ENCODE data around the gene MSANTD1. TPM values are rescaled to one million over a fixed set of nuclear protein-coding genes. Genes with fewer than 3 reads are reported as not detected.
A peak's percentile ranks its signal among the peaks of the same experiment; 100 is the strongest.

MSANTD1 gene
- total RNA-seq = under 1 TPM; 0.41 to 0.42 TPM
- long read RNA-seq = 0 reads

DNA sequence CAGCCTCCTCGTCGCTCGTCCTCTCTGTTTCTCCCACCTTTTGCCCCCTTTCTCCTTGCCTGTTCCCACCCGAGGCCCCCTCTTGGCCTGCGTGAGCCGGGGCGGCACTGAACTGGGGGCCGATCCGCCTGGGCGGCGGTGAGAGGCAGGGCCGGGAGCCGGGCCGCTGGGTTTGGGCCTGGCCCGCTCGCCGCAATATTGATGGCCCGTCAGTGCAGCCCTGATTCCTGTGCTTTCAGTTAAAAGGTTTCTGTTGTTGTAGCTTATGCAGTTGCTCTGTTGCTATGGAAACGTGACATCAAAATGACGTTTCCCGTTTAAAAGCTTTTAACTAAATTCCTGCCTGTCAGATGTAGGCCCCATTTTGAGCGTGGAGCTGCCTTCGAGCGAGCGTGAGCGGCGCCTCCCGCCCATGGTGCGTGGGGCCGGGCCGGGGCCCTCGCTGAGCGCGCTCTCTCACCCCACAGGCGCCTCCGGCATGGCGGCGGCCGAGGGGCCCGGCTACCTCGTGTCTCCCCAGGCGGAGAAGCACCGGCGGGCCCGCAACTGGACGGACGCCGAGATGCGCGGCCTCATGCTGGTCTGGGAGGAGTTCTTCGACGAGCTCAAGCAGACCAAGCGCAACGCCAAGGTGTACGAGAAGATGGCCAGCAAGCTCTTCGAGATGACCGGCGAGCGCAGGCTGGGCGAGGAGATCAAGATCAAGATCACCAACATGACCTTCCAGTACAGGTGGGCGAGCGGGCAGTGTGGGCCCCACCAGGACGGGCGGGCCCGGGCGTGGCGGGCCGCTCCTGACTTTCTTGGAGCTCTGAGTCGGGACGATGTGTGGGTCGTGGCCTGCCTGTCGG lies at the start of gene MSANTD1:
TSS of gene MSANTD1 (plus strand) at position 349 of the 851 bp plus-strand sequence. CDS start at position 413, 64 bp downstream.
- intact Hi-C loops (cut with DNase I) = no loop called here
- DNase-seq = no peak
- ATAC-seq = no peak

DNA sequence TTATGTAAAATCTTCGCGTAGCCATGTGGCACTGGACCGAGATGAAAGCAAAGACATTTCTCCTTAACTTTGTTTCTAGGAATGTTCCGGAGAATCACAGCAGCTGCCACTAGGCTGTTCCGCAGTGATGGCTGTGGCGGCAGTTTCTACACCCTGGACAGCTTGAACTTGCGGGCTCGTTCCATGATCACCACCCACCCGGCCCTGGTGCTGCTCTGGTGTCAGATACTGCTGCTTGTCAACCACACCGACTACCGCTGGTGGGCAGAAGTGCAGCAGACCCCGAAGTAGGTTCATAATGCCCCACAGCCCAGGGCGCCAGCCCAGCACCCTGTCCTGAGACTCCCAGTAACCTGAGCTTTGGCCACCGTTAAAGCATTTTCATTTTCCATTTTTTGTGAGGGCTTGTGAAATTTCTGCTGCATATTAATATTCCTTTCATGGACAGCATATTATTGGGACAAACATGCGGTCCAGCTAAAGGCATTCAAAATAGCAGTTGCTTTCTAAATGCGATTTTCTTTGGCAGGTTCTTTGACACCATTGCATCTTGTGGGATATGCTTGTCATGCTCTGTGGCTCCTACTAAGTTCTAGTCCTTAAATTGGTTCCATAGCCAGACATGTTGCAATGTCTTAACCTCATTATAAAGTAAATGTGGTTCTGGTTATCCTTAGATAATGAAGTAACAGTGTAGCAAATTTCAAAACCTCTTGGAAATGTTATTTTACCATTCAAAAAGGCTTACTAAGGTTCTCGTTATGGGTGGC lies 49.1 kb upstream of the MSANTD1 start:
- DNase-seq = no peak
- intact Hi-C loops (cut with DNase I) = no loop called here
- ATAC-seq = peak in 1 of 2 donors; percentile 53

DNA sequence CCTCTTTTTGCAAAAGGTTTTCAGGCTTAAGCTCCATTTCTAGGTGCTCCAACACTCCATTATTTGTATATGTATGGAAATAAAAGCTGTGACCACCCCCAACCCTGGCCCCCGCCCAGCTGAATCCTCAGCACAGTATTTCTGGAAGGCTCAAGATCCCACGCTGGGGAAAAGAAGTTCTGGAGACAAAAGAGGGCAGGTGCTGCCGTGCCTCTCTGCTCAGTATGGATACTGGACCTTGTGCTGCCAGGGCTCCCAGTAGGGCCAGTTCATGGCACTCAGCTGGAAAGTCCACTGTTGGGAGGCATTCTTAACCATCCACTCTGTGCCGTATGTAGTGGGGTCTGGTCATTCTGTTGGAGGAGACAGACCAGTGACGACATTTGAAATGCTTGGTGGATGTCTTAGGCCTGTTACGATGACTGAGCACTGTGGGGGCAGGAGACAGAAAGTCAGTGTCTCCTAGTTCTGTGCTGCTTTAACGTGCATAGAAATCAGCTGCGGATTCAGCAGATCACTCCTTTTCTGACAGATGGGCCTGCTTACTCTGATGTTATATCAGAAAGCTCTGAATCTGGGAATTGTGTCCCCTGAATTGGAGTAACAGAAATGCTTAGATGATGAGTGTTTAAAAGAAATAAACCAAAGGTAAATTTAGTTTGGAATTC lies 48.4 kb upstream of the MSANTD1 start:
- intact Hi-C loops (cut with DNase I) = no loop called here
- DNase-seq (no peak), ATAC-seq (no peak)

DNA sequence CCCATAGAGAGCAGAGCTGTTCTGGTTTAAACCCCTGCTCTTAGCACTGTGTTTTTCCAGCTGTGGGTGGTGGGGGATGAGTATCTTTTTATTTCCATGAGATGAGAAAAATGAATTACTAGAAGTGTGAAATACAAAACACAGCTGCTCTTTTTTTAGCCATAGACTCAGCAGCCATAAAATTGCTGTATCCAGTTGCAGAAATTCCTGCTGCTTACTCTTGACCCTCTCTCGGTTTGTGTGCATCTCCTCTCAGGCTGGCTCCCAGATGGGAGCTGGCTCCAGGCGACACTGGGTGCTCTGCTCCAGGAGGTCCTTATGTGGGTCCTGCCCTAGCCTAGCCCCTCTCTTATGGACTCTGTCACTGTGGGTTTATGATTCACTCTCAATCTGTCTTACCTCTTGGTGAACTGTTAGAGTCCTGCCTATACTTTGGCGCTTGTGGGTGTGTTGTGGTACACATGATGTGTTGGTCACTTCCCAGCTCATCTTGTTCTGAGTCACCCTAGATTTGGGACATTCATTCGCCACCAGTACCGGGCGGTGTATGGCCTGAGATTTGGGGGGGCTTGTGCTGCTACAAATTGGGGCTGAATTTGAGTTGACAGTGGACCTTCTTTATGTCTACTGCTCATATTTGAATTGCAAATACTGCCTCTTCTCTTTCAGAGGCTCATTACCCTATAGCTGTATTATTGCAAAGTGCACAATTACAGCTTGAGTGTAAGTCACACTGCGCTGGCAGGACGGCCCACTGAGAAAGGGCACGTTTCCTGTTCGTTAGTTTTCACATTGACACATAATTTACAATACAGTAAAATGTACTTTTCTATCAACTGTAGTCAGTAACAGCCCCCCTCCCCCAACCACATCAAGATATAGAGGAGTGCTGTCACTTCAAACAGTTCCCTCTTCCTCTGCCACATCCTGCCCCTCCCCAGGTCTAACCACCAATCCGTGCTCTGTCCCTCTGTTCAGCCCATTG lies 46.9 kb upstream of the MSANTD1 start:
- DNase-seq (no peak), ATAC-seq (peak; percentile 30 to 58)
- intact Hi-C loops (cut with DNase I) = no loop called here

DNA sequence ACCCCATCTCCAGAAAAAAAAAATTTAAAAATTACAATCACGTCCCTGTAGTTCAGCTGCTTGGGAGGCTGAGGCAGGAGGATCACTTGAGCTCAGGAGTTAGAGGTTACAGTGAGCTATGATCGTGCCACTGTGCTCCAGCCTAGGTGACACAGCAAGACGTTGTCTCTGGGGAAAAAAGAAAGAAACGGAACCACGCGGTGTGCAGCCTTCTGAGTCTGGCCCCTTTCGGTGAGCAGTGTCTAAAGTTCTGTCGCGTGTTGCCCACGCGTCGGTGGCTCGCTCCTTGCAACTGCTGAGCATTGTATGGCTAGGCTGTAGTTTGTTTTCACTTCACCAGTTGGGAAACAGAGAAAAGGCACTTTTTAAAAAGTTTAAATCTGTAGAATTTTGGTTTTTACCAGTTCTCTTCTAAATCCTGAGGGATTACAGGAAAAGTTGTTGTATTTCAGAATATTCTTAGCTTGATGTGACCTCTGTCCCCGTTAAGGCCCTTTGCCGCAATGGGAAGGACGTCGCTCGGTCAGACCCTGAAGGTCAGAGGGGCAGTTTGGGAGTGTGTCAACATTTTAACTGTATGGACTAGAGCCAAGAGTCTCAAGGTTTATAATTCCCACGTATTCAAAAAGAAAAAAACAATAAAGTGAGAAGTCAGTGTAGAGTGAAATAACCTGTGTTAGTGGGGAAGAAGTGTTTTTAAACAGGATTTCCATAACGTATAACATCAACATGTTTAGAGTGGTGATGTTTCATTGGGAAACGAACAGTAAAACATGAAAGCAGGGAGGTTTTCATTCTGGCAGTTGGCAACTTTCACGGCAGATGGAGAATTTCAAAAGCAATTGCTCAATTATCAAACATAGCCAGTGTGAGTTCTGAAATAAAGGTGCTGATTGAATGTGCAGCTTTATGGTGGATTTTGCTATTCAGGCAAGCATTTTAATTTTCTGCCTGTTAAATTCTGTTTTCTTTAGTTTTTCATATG lies 45.8 kb upstream of the MSANTD1 start:
- intact Hi-C loops (cut with DNase I) = no loop called here

DNA sequence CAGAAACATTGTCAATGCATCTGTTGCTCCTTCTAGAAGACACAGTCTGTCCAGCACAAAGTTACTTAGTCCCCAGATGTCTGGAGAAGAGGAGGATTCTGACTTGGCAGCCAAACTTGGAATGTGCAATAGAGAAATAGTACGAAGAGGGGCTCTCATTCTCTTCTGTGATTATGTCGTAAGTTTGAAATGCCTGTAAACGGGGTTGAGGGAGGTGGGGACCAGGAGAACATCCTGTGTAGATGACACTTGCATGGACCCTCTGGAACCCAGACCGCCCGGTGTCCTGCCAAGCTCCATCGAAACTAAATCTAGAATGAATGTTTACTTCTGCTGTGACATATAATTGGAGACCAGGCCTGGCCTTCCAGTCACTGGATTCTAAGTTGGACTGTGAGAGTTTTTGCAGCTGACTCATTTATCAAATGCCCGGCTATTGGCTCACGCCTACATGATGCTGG lies 45.0 kb upstream of the MSANTD1 start:
- DNase-seq (no peak), ATAC-seq (peak; percentile 21 to 47)
- intact Hi-C loops (cut with DNase I) = no loop called here

More for the DNA sequence above, 45.8 kb upstream of the MSANTD1 start:
- no peak for DNase-seq
- peak in 1 of 2 donors; percentile 13 for ATAC-seq

DNA sequence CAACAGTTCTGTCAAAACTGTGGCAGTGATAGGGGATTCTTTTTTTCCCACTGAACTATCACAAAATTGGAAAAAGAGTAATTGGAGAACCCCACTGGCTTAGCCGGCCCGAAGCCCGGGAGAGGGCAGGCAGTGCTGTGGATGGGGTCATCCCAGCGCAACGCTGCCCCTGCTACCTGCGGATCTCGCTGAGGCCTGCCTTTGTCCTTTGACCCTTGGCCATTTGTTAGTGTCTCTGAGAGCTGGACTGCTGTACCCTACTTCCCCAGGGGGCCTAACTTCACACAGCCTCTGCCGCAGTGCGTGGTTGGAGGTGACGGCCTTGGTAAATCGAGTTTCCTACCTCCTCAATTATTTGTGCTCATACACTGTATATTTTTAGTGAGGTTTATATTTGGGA lies 43.0 kb upstream of the MSANTD1 start:
- DNase-seq = no peak
- no peak for ATAC-seq
- intact Hi-C loops (cut with DNase I) = no loop called here

DNA sequence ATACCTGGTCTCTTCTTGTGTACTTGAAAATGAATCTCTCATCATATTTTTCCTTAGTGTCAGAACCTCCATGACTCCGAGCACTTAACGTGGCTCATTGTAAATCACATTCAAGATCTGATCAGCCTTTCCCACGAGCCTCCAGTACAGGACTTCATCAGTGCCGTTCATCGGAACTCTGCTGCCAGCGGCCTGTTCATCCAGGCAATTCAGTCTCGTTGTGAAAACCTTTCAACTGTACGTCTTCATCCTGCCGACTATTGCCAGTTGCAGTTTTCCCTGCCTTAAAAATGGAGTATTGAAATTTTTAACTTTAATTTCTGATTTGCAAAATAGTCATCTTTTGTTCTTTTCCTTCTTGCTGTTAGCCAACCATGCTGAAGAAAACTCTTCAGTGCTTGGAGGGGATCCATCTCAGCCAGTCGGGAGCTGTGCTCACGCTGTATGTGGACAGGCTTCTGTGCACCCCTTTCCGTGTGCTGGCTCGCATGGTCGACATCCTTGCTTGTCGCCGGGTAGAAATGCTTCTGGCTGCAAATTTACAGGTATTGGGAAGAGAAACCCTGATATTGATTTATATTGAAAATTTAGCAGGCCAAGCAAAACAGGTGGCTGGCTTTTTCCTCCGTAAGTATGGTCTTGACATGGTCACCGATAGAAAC lies 42.4 kb upstream of the MSANTD1 start:
- DNase-seq (no peak), ATAC-seq (no peak)
- intact Hi-C loops (cut with DNase I) = no loop called here

DNA sequence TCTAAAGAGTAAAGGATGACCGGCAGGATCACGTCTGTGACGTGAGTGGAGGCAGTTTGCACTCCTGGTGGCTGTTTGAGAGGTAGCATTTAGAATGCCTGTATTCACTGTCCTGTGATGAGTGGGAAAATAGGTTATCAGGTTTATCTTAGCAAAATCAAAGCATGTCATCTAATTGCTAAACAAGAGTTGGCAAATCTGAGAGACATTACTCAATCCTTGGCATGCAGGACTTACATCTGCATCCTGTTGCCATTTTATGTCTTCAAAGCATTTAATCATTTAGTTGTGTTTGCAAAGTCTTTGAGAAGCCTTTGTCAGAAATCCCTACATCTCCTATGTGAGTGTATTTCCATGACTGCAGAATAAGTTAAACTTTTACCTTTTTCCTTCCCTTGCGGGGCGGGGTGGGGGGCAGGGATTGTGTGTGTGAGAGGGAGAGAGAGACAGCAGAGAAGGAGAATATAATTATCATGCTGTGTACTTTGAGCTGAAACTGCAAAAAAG lies 41.4 kb upstream of the MSANTD1 start:
- DNase-seq (no peak), ATAC-seq (no peak)
- intact Hi-C loops (cut with DNase I) = no loop called here

DNA sequence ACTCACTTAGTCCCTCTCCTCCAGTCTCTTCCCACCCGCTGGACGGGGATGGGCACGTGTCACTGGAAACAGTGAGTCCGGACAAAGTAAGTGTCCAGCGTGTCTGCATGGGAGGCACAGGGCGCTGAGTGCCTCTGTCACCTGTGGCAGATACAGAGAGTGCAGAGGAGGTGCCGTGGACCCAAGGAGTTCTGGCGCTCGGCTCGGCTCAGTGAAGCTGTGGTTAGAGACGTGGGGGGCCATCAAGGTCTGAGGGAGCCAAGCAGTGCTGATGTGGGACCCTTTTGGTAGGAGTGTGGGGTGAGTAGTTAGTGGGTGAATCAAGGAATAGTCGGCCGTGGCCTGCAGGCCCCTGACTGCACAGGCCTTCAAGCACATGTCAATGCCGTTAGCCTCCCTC lies 40.1 kb upstream of the MSANTD1 start:
- intact Hi-C loops (cut with DNase I) = no loop called here
- DNase-seq (no peak), ATAC-seq (no peak)

DNA sequence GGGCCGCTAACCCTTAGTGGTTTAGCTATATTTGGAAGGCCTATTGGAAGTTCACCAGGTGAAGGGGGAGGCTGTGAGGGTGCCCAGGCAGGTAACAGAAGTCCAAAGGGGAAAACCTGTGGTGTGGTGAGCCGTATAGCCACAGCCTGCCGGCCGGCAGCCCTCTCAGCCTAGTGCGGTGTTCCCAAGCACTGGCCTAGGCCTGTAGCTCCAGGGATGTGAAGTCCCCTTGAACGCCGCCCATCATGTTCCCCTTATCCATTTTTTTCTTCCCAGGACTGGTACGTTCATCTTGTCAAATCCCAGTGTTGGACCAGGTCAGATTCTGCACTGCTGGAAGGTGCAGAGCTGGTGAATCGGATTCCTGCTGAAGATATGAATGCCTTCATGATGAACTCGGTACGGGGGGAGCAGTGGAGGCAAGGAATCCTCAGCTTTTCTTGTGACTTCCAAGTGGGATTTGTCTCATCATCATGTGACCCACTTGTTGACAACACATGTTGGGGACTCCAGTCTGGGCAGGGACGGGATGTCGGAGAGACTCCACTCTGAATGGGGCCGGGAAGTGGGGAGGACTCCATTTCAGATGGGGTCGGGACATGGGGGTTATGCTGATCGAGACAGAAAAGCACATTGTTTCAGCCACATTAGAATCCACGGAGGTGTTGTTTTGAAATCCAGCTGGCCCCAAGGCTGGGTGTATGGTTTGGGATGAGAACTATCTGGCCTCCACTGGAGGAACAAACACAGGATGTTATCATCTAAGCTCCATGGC lies 39.2 kb upstream of the MSANTD1 start:
- no peak for DNase-seq
- ATAC-seq = no peak
- intact Hi-C loops (cut with DNase I) = no loop called here

DNA sequence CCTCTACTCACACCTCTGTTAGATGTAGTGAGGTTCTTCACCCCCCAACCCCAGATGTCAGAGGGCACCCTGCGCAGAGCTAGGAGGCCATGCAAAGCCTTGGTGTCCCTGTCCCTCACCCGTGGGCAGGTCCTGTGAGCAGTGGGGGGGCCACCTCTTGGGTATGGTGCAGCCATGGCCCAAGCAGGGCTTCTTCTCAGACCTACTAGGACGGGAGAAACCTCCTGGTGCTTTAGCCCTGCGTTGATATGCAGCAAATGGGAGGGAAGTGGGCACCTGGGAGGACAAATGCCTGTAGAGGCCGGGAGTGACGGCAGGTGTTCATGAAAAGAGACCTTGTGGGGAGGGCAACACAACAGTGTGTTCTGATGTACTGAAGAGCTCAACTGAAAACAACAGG lies 38.5 kb upstream of the MSANTD1 start:
- intact Hi-C loops (cut with DNase I) = no loop called here
- ATAC-seq (no peak), DNase-seq (no peak)

DNA sequence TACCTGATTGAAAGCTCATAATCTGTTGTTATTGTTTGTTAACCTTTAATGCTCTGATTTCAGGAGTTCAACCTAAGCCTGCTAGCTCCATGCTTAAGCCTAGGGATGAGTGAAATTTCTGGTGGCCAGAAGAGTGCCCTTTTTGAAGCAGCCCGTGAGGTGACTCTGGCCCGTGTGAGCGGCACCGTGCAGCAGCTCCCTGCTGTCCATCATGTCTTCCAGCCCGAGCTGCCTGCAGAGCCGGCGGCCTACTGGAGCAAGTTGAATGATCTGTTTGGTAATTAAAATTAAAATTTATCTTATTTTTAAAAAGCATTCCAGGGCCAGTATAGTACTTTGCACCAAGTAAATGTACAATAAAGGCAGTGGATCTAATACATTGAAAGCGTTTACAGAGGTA lies 37.1 kb upstream of the MSANTD1 start:
- intact Hi-C loops (cut with DNase I) = no loop called here
- no peak for DNase-seq
- ATAC-seq = no peak

DNA sequence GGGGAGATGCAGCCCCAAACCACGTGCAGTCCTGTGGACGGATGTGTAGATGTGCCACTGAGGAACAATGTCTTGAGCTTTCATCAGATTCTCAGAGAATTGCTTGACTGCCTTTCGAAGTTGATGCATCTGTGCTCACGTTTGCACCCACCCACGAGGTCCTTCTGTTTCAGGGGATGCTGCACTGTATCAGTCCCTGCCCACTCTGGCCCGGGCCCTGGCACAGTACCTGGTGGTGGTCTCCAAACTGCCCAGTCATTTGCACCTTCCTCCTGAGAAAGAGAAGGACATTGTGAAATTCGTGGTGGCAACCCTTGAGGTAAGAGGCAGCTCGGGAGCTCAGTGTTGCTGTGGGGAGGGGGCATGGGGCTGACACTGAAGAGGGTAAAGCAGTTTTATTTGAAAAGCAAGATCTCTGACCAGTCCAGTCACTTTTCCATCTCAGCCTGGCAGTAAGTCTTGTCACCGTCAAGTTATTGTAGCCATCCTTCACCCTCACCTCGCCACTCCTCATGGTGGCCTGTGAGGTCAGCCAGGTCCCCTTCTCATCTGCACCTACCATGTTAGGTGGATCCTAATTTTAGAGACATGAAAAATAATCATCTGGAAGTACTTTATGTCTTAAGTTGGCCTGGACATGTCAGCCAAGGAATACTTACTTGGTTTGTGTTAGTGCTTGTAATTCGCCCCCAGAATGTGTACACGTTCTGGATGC lies 36.4 kb upstream of the MSANTD1 start:
- intact Hi-C loops (cut with DNase I) = no loop called here
- DNase-seq (no peak), ATAC-seq (no peak)

DNA sequence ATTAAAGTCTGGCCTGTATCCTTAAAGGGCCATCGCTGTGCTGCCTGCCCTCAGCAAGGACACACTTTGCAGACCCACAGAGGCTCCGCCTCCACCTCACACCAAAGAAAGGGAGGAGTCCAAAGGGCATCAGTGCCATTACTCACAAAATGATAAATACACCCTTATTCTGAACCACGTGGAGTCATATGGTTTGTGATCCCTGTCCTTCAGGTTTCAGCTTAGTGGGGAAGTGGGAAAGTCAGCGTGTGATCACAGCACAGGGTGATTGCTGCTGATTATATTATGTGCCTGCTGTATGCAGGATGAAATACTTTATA lies 35.9 kb upstream of the MSANTD1 start:
- DNase-seq (no peak), ATAC-seq (no peak)
- intact Hi-C loops (cut with DNase I) = no loop called here

Measured in left cardiac atrium (tissue), 4 donors.